ENCODE results near the gene DUXA.
"Not testable (repeated sequence)": the region's sequence is repeated elsewhere in the genome, so short reads cannot be mapped to it uniquely, and the experiment has no call there.

DUXA gene

DNA sequence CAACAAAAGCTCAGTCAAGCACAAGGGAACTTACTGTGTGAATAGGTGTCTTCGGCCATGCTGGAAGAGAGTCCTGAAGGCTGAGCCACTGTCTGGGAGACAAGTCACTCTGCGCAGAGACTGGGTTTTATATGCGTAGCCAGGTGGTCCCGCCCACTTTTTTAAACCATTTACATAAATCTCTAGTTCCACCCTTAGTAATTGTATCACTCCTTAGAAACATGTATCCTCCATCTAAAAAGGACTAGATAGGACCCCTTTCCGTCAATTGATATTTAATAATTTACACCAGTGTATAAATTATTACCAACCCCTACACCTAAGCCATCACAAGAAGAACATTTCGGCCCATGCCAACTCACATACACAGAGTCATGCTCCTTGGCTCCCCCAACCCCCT is at the start of gene DUXA:
Gene DUXA (minus strand): TSS at position 101 of the 400 bp plus-strand sequence. CDS start 42 bp downstream, at position 59.
- no peak for DNase-seq

DNA sequence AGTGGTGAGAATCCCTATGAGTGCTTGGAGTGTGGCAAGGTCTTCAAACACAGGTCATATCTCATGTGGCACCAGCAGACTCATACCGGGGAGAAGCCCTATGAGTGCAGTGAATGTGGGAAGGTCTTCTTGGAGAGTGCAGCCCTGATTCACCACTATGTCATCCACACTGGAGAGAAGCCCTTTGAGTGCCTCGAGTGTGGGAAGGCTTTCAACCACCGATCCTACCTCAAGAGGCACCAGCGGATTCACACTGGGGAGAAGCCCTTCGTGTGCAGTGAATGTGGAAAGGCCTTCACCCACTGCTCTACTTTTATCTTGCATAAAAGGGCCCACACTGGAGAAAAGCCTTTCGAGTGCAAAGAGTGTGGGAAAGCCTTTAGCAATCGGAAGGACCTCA is 44.8 kb upstream of the DUXA start:
- DNase-seq, result no peak

DNA sequence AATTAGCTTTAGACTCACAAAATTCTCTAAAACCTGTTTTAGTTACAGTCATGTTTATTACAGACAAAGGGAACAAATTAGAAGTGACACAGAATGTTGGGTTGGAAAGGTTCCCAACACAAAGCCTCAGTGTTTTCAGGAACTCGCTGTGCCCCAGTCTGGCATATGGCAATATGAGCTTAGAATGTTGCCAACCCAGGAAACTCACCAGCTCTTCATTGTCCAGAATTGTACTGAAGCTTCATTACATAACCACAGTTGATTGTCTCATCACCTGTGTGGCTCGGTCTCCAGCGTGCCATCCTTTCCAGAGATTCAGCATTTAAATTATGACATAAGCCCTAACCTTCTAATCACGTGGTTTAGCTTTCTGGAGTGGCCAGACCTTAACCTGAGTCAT is 43.1 kb upstream of the DUXA start:
- DNase-seq, result no peak

DNA sequence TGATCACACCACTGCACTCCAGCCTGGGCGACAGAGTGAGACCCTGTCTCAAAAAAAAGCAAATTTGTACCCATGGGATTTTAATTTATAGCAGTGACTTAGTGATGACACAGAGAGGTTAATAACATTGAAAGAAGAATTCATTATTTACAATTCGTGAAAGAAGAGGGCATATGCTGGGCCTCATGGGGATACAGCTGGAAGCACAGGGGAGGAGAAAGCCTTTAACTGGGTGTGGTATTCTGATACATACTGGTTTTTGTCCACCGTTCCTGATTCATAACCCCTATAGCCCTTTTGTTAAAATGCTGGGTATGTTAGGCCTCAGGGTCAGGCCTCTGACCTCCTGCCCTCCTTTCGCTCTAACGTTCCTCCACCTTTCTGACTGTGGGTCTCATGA is 34.9 kb upstream of the DUXA start:
- no peak for DNase-seq

DNA sequence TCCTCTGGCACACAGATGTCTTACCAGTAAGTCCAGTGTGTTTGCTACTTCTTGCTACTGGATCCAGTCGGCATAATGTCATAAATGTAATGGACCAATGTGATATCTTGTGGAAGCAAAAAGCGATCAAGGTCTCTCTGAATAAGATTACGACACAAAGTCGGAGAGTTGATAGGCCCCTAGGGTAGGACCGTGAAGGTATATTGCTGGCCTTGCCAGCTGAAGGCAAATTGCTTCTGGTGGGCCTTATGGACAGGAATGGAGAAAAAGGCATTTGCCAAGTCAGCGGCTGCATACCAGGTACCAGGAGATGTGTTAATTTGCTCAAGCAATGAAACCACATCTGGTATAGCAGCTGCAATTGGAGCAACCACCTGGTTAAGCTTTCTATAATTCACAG is 30.6 kb upstream of the DUXA start:
- not testable (repeated sequence) for DNase-seq

DNA sequence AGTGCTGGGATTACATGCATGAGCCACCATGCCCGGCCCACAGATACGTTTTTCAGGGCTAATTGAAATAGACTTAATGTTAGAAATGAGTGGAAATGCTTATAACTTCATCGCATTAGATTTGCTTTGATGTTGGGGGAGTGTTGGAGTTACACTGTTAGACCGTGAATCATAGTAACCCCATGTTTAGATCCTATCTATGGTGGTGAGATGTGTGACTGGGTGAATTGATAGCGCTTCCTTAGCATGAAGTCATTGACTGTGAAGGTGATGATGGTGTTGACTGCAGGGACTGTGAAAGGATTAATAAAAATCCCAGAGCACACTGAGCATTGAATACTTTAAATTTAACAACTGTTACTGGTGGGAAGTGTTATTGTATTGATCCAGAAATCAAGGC is 25.7 kb upstream of the DUXA start:
- no peak for DNase-seq

DNA sequence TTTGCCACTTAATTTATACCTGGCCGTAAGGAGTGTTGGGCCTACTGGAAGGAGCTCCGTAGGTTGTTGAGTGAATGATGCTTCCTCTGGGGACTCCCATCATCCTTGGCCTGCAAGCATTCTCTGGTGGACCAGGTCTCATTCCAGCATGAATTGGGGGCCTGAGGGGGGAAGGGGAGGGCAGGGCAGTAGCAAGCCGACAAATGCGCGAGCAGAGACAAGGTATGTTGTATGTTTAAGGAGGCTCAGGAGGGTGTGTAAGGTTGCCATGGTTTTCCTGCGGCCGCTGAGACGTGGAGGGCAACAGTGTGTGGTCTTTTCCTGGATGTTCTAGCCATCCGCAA is 24.8 kb upstream of the DUXA start:
- no peak for DNase-seq

DNA sequence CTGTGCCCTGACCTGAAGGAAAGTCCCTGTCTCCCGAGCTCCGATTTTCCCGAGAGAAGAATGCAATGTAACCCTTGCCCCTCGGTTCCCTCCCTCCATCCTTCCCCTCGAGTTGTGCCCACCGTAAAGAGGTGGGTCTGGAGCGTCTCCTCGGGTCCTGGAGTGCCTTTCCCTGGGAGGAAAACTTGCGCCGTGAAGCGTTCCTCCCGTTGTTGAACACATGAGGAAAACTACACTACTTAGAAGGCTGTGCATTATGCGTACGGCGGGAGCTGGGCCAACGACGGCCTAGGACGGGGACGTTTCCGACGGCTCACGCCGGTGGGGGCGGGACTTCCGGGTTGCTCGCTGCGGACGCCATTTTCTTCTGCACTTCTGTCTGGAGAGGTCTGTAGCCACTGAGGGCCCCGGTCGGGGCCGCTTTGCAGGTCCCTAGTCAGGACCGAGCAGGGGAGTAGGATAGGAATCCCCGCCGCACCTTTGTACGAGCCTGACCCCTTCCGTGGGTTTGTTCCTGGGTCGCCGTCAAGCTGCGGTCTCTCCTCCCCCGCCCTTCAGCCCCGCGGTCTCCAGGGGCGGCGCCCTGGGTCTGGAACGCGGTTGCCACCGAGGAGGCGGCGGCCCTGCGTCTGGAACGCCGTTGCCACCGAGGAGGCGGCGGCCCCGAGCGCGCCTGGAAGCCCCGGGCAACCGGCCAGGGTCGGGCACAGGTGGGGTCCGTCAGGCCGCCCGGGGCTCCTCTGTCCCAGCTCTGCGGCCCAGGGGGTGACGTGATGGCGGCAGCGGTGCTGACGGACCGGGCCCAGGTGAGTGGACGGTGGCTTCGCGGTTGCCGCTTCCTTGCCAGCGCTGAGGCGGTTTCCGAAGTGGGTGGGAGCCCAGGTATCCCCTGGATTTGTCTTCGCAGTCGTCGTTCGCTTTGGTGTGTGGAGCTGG is 24.1 kb upstream of the DUXA start, which contains the start of gene ZNF264:
Gene ZNF264 (plus strand): TSS at position 360 of the 936 bp plus-strand sequence. CDS start 414 bp downstream, at position 774.
- peak; percentile 66 for DNase-seq

DNA sequence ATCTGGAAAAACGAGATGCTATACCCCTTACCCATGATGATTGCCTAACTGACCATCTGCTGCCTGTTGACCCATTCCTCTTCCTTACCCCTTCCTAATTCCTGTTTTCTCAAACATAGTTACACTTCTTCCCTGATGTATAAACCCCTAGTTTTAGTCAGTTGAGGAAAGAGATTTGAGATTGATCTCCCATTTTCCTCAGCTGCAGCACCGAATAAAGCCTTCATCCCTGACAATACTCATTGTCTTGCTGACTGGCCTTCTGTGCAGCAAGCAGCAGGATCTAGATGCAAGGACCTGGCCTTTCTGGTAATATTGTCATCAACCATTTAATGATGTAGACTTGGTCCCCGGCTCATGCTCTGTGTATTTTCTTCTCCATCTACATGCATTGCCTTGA is 23.0 kb upstream of the DUXA start:
- no peak for DNase-seq

DNA sequence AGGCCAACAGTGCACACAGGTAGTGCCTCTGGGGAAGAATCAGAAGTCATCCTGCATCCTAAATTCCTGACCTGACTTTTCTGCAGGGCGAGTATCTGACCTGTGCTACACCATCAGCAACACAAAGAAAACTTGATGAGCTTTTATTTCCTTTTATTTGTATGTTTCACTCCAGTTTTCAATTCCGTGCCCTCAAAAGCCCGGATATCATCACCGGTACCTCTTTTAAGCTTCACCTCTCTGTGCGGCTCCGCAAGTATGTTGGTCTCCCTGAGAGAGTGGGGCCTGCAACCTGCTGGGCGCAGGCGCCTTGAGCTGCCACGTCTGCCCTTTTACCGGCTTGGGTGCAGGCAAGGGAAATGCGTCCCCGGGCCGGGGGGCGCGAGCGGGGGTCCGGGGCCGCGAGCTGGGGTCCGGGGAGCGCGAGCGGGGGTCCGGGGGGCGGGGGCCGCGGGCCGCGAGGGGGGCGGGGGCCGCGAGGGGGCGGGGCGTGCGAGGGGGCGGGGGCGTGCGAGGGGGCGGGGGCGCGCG is 4.3 kb upstream of the DUXA start:
- DNase-seq, result no peak

DNA sequence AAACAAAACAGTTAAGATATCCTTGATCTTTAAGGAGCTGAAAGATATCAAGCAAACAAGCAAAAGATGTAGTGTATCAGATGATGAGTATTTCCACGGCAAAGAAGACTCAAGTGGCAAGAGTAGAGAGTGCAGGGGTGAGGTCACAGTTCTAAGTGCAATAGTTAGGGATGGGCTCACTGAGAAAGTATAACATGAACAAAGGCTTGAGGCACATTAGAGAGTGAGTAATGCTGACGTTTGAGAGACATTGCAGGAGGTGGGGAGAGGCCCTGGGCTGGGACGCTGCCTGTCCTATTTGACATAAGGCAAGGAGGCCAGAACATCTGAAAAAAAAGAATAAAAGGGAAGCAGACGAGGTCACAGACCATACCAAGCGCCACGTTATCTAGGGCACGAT is 1.4 kb downstream of the DUXA start:
- DNase-seq, result no peak

DNA sequence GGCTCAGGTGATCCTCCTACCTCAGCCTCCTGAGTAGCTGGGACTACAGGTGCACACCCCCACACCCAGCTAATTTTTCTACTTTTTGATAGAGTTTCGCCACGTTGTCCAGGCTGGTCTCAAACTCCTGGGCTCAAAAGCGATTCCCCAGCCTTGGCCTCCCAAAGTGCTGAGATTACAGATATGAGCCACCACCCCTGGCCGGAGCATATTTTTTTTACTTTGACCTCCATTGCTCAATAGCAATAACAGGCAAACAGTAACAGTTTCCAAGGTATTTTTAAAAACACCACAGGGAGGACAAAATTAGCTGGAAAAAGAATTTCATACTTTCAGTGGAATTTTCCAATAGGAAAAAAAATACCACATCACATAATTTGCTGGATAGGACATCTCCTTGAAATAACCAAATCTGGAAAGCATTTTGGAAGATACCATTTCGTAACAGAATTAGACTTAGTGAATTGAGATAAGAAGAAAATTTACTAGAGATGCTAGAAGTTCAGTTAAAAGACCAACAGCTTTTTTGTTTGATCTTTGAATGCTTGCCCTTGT is 5.2 kb downstream of the DUXA start:
- no peak for DNase-seq

DNA sequence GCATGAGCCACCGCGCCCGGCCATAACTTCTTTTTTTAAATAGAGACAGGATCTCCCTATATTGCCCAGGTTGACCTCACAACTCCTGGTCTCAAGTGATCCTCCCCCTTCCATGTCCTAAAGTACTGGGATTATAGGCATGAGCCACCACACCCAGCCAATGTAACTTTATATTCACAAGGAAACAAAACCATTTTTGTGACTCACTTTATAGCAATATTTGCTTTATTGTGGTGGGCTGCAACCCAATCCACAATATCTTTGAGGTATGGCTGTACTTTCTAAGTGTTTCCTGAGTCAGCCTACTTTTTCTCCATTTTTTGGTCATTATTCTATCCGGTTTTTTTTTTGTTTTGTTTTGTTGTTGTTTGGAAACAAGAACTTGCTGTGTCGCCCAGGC is 14.4 kb downstream of the DUXA start:
- no peak for DNase-seq

DNA sequence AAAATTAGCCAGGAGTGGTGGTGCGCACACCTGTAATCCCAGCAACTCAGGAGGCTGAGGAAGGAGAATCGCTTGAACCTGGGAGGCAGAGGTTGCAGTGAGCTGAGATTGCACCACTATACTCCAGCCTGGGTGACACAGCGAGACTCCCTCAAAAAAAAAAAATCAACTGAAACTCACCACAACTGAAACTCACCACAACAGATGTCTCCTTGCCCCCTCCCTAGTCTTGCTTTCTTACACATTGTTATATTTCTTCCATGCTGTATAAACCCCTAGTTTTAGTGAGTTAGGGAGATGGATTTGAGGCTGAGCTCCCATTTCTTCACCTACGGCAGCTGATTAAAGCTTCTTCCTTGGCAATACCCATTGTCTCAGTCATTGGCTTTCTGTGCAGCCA is 25.6 kb downstream of the DUXA start:
- no peak for DNase-seq

DNA sequence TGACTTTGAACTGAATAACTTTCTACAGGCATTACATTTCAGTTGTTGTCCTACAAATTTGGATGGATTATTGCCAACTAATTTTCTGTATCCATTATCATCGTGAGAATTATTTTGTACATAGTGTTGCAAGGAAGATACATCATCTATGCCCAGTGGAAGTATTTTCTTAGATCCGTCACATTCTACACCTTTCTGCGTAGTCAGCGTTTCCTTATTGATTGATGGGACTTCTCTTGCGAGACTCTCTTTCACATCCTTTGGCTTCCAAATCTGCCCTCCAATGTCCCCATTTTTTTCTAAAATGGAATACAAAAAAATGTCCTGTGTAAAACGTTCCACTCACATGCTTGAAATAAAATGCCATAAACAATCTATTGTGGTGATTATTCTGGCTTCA is 31.5 kb downstream of the DUXA start:
- no peak for DNase-seq

DNA sequence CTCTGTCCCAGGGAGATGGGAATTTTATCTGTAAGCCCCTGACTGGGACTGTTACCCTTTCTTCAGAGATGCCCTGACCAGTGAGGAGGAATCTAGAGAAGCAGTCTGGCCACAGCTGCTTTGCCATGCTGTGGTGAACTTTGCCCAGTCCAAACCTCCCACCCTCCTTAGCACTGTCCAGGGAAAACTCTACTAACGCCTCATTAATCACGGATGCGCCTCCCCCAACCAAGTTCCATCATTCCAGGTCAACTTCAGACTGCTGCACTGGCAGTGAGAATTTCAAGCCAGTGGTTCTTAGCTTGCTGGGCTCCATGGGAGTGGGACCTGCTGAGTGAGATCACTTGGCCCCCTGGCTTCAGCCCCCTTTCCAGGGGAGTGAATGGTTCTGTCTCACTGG is 39.9 kb downstream of the DUXA start:
- DNase-seq, result not testable (repeated sequence)

DNA sequence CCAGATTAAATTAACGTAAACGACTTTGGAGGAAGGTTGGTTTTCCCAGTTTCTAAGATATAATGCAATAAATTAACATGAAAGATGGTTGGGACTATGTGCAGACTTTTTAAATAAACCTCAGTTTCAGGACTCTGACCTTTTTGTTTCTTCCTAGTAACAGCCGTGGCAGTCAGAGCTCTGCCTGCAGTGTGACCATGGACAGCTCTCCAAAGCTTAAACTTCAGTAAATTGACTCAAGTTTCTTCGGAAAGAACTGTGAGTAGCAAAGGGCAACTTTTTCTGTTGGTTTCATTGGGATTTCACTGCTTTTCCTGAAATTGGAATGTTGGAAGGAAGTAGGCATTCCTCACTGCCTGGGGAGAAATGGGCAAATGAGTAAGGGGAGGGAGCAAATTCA is 43.4 kb downstream of the DUXA start:
- no peak for DNase-seq

DNA sequence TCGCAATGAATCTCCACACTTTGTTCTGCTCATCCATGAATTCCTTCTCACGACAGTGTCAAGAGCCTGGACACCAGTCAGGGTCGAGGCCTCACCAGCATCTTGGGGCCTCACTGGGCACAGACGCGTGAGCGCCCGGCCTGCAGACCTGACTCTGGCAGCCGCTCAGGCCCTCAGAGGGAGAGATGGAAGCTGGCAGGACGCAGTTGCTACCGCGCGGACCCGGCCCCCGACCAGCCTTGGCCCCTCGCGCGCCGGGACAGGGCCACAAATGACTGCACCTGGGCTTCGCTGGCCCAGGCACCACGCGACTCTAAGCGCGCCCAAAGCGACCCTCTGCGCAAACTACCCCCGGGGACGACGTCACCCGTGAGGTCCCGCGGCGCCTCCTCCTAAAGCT is 48.4 kb downstream of the DUXA start:
- no peak for DNase-seq

DNA sequence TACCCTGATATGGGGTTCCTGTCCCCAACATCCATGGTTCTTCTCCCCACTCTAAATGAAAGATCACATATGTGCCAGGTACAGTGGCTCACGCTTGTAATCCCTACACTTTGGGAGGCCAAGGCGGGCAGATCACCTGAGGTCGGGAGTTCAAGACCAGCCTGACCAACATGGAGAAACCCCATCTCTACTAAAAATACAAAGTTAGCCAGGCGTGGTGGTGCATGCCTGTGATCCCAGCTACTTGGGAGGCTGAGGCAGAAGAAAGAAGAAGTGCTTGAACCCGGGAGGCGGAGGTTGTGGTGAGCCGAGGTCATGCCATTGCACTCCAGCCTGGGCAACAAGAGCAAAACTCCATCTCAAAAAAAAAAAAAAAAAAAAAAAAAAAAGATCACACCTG is 53.8 kb downstream of the DUXA start:
- DNase-seq, result not testable (repeated sequence)

DNA sequence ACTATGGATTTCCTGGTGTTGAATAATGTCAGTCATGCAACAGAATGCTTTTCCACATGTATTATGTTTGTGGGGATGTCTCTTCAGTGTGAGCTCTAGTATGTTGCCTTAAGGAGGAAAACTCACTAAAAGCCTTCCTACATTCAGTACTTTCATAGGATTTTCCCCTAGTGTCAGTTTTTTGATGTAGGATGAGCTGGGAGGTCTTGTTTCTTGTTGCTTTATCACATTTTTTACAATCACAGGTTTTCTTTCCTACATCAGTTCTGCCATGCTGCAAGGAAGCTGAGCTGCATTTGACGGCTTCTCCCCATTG is 56.0 kb downstream of the DUXA start:
- DNase-seq, result no peak

DNA sequence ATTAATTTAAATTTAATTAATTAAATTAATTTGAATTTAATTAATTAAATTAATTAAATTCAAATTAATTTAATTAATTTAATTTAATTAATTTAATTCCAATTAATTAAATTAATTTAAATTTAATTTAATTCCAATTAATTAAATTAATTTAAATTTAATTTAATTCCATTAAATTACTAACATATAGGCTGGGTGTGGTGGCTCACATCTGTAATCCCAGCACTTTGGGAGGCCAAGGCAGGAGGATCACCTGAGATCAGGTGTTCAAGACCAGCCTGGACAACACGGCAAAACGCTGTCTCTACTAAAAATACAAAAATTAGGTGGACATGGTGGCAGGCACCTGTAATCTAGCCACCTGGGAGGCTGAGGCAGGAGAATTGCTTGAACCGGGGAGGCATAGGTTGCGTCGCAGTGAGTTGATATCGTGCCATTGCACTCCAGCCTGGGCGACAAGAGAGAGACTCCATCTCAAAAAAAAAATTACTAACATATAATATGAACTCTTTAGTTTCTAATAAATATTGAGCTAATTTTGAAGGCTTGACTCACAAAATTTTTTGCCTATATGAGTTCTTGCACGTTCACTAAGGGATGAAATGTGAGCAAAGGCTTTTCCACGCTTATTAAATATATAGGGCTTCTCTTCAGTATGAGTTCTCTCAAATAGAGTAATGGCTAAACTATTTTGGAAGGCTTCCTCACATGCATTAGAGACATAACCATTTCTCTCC is 56.5 kb downstream of the DUXA start:
- DNase-seq, result no peak

DNA sequence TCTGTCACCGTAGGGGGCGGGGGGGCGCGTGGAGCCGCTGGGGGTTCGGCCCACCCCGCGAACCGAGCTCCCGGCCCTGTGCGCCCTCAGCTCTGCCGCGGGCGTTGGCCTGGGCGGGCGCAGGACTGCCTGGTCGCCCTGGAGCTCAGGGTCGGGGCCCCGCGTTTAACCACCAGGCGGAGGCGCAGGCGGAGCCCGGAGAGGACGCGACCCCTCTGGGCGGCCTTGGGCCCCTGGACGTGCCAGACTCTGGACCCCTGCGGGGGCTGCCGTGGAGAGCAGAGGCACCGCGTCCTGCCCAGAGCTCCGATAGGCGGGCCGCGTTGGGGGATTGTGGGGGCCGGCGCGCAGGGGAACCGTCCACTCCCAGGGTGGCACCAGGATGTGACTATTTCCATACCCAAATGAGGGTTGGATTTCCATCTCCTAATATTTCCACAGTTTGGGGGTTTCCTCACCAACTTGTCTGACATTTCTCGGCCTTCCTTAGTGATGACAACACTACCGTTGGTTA is 60.5 kb downstream of the DUXA start:
- no peak for DNase-seq

DNA sequence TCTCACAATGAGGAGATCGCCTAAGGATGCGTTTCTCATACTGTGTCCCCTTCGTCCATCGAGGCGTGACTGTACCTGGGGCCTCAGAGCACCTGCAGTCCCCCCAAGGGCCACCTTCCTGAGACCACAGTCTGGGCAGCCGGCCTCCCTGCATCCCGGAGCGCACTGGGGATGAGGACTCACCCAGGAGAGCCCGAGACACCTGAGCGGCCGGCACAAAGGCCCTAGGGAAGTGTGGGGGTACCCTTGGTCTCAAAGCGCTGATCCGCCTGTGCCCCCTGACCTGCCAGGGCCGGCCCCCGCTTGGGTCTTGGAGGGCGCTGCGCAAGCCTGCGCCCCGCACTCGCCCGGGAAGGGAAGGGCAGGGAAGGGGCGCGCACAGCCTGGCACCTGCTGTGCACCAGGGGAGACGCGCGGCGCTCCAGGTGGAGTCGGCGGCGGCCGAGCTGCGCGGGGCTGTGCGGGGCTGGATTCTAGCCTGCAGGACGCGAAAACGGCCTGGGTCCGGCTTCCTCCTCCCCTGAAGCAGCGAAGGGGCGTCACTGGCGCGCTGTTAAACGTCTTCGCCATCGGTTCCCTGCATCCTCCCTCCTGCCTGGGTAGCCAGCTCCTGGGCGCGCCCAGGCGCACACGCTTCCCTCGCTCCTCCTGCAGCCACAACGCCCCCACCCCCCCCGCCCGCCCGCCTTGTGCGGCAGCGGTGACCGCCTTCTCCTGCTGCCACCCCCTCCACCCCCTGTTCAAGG is 61.1 kb downstream of the DUXA start:
- no peak for DNase-seq
